GM12878 (cell line): ENCODE data around the gene EFTUD2. TPM values are rescaled to one million over a fixed set of nuclear protein-coding genes. Genes with fewer than 3 reads are reported as not detected.
A peak's percentile ranks its signal among the peaks of the same experiment; 100 is the strongest.

Experiments used
- ATAC-seq: fragments of 200-7000 bp; cut with Tn5 transposase; 3 replicates; pipeline ENCODE4 v1.9.1; 2020; ENCODE audit warnings: mild to moderate bottlenecking, moderate library complexity
- BruUV-seq: library from RNA; stranded (reverse); fragments of 400-500 nt; replicated peaks from 2 replicates; lab custom pipeline; 2021; lab: Mats Ljungman, UMichigan
- CTCF ChIA-PET: fragments of 300-600 bp; sonication (Branson Sonifier 250); formaldehyde crosslinking; extraction: SDS; loops from one replicate; lab custom pipeline; 2021; ENCODE audit warnings: inconsistent platforms; lab: Yijun Ruan, JAX
- POLR2A ChIA-PET: fragments of 350-600 bp; formaldehyde crosslinking; extraction: SDS; loops from one replicate; lab custom pipeline; 2021; ENCODE audit warnings: inconsistent platforms; lab: Charles Lee
- RAD21 ChIA-PET: fragments of 300-600 bp; sonication (Branson Sonifier 250); formaldehyde crosslinking; loops from one replicate; lab custom pipeline; 2023; ENCODE audit warnings: antibody characterized with exemption; ENCODE audit not compliant: unreplicated experiment; lab: Charles Lee
- SMC1A ChIA-PET: fragments of 300-600 bp; sonication (Branson Sonifier 250); formaldehyde crosslinking; loops from one replicate; lab custom pipeline; 2023; ENCODE audit not compliant: unreplicated experiment, uncharacterized antibody; lab: Charles Lee
- DNase-seq: peaks from one replicate; pipeline ENCODE4 v3.0.0-alpha.2; 2011; ENCODE audit warnings: low read depth, low spot score
- FAIRE-seq: peaks from 3 replicates; lab custom pipeline; 2011; peaks lifted over from hg19 to GRCh38; lab: Jason Lieb, UNC
- H2AFZ ChIP-seq: 2 replicates; pipeline ENCODE4 v1.6.0; 2011; ENCODE audit warnings: low read depth, low read length, control low read depth; ENCODE audit not compliant: control insufficient read depth
- H3K27ac ChIP-seq: 2 replicates; pipeline ENCODE4 v1.5.1; 2011; ENCODE audit warnings: control low read depth; ENCODE audit not compliant: control insufficient read depth, insufficient read depth
- H3K27me3 ChIP-seq, 2 experiments: replicated peaks in 1 of 2; 2 replicates each; pipeline versions ENCODE4 v1.6.0 to v1.6.1; 2011; ENCODE audit warnings: low read length in 1 of 2; ENCODE audit not compliant: control insufficient read depth in 2 of 2, insufficient read depth in 2 of 2
- H3K36me3 ChIP-seq, 2 experiments: 2 replicates each; pipeline ENCODE4 v1.5.1; 2011; ENCODE audit warnings: low read length in 1 of 2; ENCODE audit not compliant: control insufficient read depth in 2 of 2, insufficient read depth in 2 of 2
- H3K4me1 ChIP-seq: 2 replicates; pipeline ENCODE4 v1.6.1; 2011; ENCODE audit warnings: mild to moderate bottlenecking, low read length, moderate library complexity, mixed read lengths; ENCODE audit not compliant: control insufficient read depth, insufficient read depth
- H3K4me2 ChIP-seq: 2 replicates; pipeline ENCODE4 v1.6.0; 2011; ENCODE audit warnings: control low read depth; ENCODE audit not compliant: control insufficient read depth, insufficient read depth
- H3K4me3 ChIP-seq: fragments of 200-600 bp; sonication (generic); 2 replicates; pipeline ENCODE4 v1.5.1; 2016
- H3K79me2 ChIP-seq: 2 replicates; pipeline ENCODE4 v1.6.0; 2011; ENCODE audit warnings: low read length; ENCODE audit not compliant: control insufficient read depth, insufficient read depth
- H3K9ac ChIP-seq: 2 replicates; pipeline ENCODE4 v1.8.0; 2011; ENCODE audit warnings: low read length, control low read depth, mixed read lengths; ENCODE audit not compliant: control insufficient read depth, insufficient read depth
- H3K9me3 ChIP-seq: replicated peaks from 3 replicates; pipeline ENCODE4 v1.5.1; 2011; ENCODE audit warnings: mild to moderate bottlenecking, low read length; ENCODE audit not compliant: control insufficient read depth, insufficient read depth
- H4K20me1 ChIP-seq: 2 replicates; pipeline ENCODE4 v1.6.0; 2011; ENCODE audit not compliant: control insufficient read depth, insufficient read depth
- ATF7 ChIP-seq: fragments of 450-650 bp; IDR thresholded peaks from 2 replicates; pipeline ENCODE4 v1.6.1; 2016; ENCODE audit warnings: low read depth, mild to moderate bottlenecking
- BCL11A ChIP-seq: IDR thresholded peaks from 2 replicates; pipeline ENCODE4 v1.6.1; 2011; ENCODE audit warnings: low read depth, low read length
- E2F8 ChIP-seq: fragments of 450-650 bp; IDR thresholded peaks from 2 replicates; pipeline ENCODE4 v1.6.1; 2018; ENCODE audit warnings: mild to moderate bottlenecking, low read depth, moderate library complexity; ENCODE audit not compliant: partially characterized antibody
- ETV6 ChIP-seq, 2 experiments: fragments of 450-650 bp in 1 of 2; IDR thresholded peaks in 1 of 2; conservative IDR thresholded peaks in 1 of 2; 2 replicates each; pipeline ENCODE4 v1.6.1; 2014; ENCODE audit warnings: antibody characterized with exemption in 1 of 2, borderline replicate concordance in 1 of 2, low read depth in 1 of 2, mild to moderate bottlenecking in 1 of 2, moderate library complexity in 1 of 2
- GABPA ChIP-seq: IDR thresholded peaks from 2 replicates; pipeline ENCODE4 v1.6.1; 2014; ENCODE audit warnings: antibody characterized with exemption, low read depth, mild to moderate bottlenecking, inconsistent platforms
- NFXL1 ChIP-seq: fragments of 450-650 bp; IDR thresholded peaks from 2 replicates; pipeline ENCODE4 v1.6.1; 2017; ENCODE audit warnings: antibody characterized with exemption, mild to moderate bottlenecking, borderline replicate concordance
- RCOR1 ChIP-seq: conservative IDR thresholded peaks from 2 replicates; pipeline ENCODE4 v1.6.1; 2012; ENCODE audit warnings: low read depth, low read length, improper control_type of control experiment
- SIN3A ChIP-seq: IDR thresholded peaks from 2 replicates; pipeline ENCODE4 v1.6.1; 2012; ENCODE audit warnings: low read depth, low read length, improper control_type of control experiment
- SIX5 ChIP-seq: IDR thresholded peaks from 2 replicates; pipeline ENCODE4 v1.6.1; 2011; ENCODE audit warnings: mild to moderate bottlenecking, low read depth, low read length, moderate library complexity; ENCODE audit not compliant: severe bottlenecking
- SMAD1 ChIP-seq: fragments of 450-650 bp; IDR thresholded peaks from 2 replicates; pipeline ENCODE4 v1.6.1; 2018; ENCODE audit warnings: mild to moderate bottlenecking, low read depth; ENCODE audit not compliant: partially characterized antibody
- SP1 ChIP-seq: IDR thresholded peaks from one replicate; pipeline ENCODE4 v1.6.1; 2011; ENCODE audit warnings: low read depth, low read length
- SPI1 ChIP-seq: IDR thresholded peaks from 2 replicates; pipeline ENCODE4 v1.6.1; 2011; ENCODE audit warnings: low read depth, mild to moderate bottlenecking, low read length, moderate library complexity, borderline replicate concordance; ENCODE audit not compliant: insufficient read depth
- TARDBP ChIP-seq: IDR thresholded peaks from 2 replicates; pipeline ENCODE4 v1.6.1; 2016; ENCODE audit warnings: borderline replicate concordance
- YY1 ChIP-seq: IDR thresholded peaks from 2 replicates; pipeline ENCODE4 v1.6.1; 2011; ENCODE audit warnings: low read depth, mild to moderate bottlenecking, low read length
- WGBS: methylation state at CpG from one replicate; pipeline ENCODE4 v1.1.6; 2016; ENCODE audit warnings: low lambda C conversion rate; ENCODE audit not compliant: insufficient replicate concordance, insufficient coverage; ENCODE audit errors: missing lambda C conversion rate; 5-methylcytosine and 5-hydroxymethylcytosine counted together
- in situ Hi-C: fragments of 300-500 bp; cut with MboI; formaldehyde crosslinking; loops from 9 replicates; pipeline ENCODE4 v1.14.3; 2018; ENCODE audit warnings: mixed read lengths
- intact Hi-C: fragments of 100-400 bp; cut with micrococcal nuclease; formaldehyde crosslinking; loops from one replicate; pipeline ENCODE4 v1.14.2; 2022; ENCODE audit not compliant: unreplicated experiment
- polyA plus RNA-seq, 11 experiments: library from polyadenylated mRNA; depleted of rRNA in 4 of 11; unstranded in 6 of 11; stranded (reverse) in 5 of 11; fragments of >200 nt; fragmentation: Nextera tagmentation in 4 of 11; fragmentation: Illumina TruSeq in 1 of 11; extraction: Ambion mirVana in 4 of 11; extraction: Trizol in 1 of 11; gene quantifications; 1 replicate in 1 of 11; 2 replicates in 10 of 11; pipeline versions ENCODE4 v1.2.1 to v1.2.3, GENCODE V29; 2011 to 2016; ENCODE audit warnings: inconsistent platforms in 2 of 11, missing spikeins in 2 of 11, low read depth in 1 of 11
- total RNA-seq, 4 experiments: library from RNA; depleted of rRNA in 3 of 4; stranded (reverse); fragments of >200 nt in 3 of 4; fragmentation: Illumina TruSeq in 1 of 4; extraction: Trizol in 1 of 4; gene quantifications; 2 replicates each; pipeline versions ENCODE4 v1.2.1 to v1.2.3, GENCODE V29; 2013 to 2021

Gene EFTUD2
- total and polyA plus RNA-seq, 10 of the 15 experiments (the other 5 are each of a cell fraction or from before 2014, with no cell fraction given): 33.0 to 198 (median 126) TPM

- FAIRE-seq (no peak), ATAC-seq (no peak), DNase-seq (no peak)
- H3K9me3 ChIP-seq: no peaks in the 10 kb centered on the region
- ChIA-PET SMC1A (interaction anchor here (0.8 kb wide), 1 partner anchor 23 kb away, joined by 3 read pairs; no protein-coding TSS in a partner anchor), POLR2A (interaction anchor here (0.6 kb wide), 1 partner anchor 17 kb away, joined by 4 read pairs; no protein-coding TSS in a partner anchor), CTCF (interaction anchor here (0.7 to 2.6 kb wide), 2 partner anchors 199 to 234 kb away, joined by 3 to 8 read pairs; partner anchors contain the start of gene ACBD4), RAD21 (interaction anchor here (1.1 to 1.5 kb wide), 3 partner anchors 13 to 120 kb away, joined by 3 read pairs; no protein-coding TSS in a partner anchor)
- 26% methylated on average over 3 of the region's 3 CpGs for WGBS
- no TSS peak for BruUV-seq
- H3K9ac ChIP-seq: no peak overlapping the region
- no peak overlapping the region for H3K27ac ChIP-seq
- peaks cover 3% of the 10 kb centered on the region; the same call in 1 of the 2 replicates for H3K4me1 ChIP-seq
- in situ Hi-C loops (no loop called here), intact Hi-C loops (no loop called here)
- H2AFZ ChIP-seq: no peak overlapping the region
- no peaks in the 10 kb centered on the region for H4K20me1 ChIP-seq
- no peaks in the 10 kb centered on the region for H3K36me3 ChIP-seq
- no peaks in the 10 kb centered on the region for H3K27me3 ChIP-seq
- no peak overlapping the region for H3K4me2 ChIP-seq
- H3K79me2 ChIP-seq: peaks cover 28% of the 10 kb centered on the region
- H3K4me3 ChIP-seq: no peak overlapping the region
- TF ChIP-seq ATF7 (0 out of 2 replicates have a peak, but pooled peaks have one; percentile 39), BCL11A (no peak)
- TF ChIP-seq, all 136 proteins: peak for 1
These were observed 1.6 kb upstream of the EFTUD2 start for GRCh38 chr17:44900894-44901293.

GRCh38 chr17:44898768-44899073 lies 524 bp downstream of the EFTUD2 start:
- ChIA-PET CTCF (interaction anchor here (0.6 to 3.2 kb wide), 6 partner anchors 20 to 299 kb away, joined by 3 to 18 read pairs (median 4); no protein-coding TSS in a partner anchor), SMC1A (interaction anchor here (0.8 to 1.7 kb wide), 6 partner anchors 11 to 299 kb away, joined by 3 to 7 read pairs (median 4); no protein-coding TSS in a partner anchor)
- H4K20me1 ChIP-seq: no peaks in the 10 kb centered on the region
- TF ChIP-seq E2F8 (no peak), SIN3A (no peak), ETV6 (conservative IDR thresholded peaks at IDR 0.05 in 1 of 2, IDR thresholded peaks at IDR 0.05 in 1 of 2; ENCODE audit: borderline replicate concordance in 1 of 2, low read depth in 1 of 2) (no peak), ATF7 (no peak), SPI1 (peak; percentile 86; the same call in 1 of the 2 replicates), GABPA (peak; percentile 81; the same call in 1 of the 2 replicates), NFXL1 (no peak), YY1 (no peak), SP1 (no peak), SIX5 (no peak), SMAD1 (no peak), RCOR1 (no peak), TARDBP (no peak)

More at GRCh38 chr17:44898768-44899073, 524 bp downstream of the EFTUD2 start:
- in situ Hi-C loops (no loop called here), intact Hi-C loops (no loop called here)
- FAIRE-seq (no peak), ATAC-seq (no peak), DNase-seq (no peak)
- Histone ChIP-seq H3K4me3 (peak overlapping the region; percentile 87), H3K79me2 (peaks cover 35% of the 10 kb centered on the region), H3K27ac (peak overlapping the region; percentile 97), H3K36me3 (peaks cover 0 to 7% of the 10 kb centered on the region in 2 experiments; a peak in 2 of 4 replicates), H3K4me1 (peaks cover 3% of the 10 kb centered on the region; the same call in 1 of the 2 replicates), H3K9me3 (no peaks in the 10 kb centered on the region), H3K4me2 (peak overlapping the region; percentile 94), H2AFZ (peak overlapping the region; percentile 99), H3K27me3 (no peaks in the 10 kb centered on the region), H3K9ac (peak overlapping the region; percentile 87)
- ChIA-PET RAD21 (interaction anchor here (1.0 to 1.5 kb wide), 3 partner anchors 21 to 237 kb away, joined by 3 to 6 read pairs (median 4); partner anchors contain the start of gene ACBD4), POLR2A (interaction anchor here (1.0 to 1.5 kb wide), 6 partner anchors 14 to 250 kb away, joined by 3 to 6 read pairs (median 4); partner anchors contain the start of gene HEXIM1)
- under 1% methylated on average over 7 of the region's 7 CpGs for WGBS
- TSS peak; percentile 91 for BruUV-seq
